GM23248 (cell line): ENCODE results near the gene RNF152. TPM values are rescaled to one million over a fixed set of nuclear protein-coding genes. Genes with fewer than 3 reads are reported as not detected.
"Not testable (repeated sequence)": the region's sequence is repeated elsewhere in the genome, so short reads cannot be mapped to it uniquely, and the experiment has no call there.

Experiments used
- DNase-seq: peaks from one replicate; pipeline ENCODE4 v3.0.0-alpha.2; 2015
- H2AFZ ChIP-seq: fragments of 200-600 bp; sonication (generic); 2 replicates; pipeline ENCODE4 v1.6.1; 2016; ENCODE audit warnings: antibody characterized with exemption
- H3F3A ChIP-seq: fragments of 200-600 bp; sonication (generic); 2 replicates; pipeline ENCODE4 v1.6.1; 2016; ENCODE audit warnings: mild to moderate bottlenecking, antibody characterized with exemption, mixed run types; ENCODE audit not compliant: insufficient read depth
- H3K27ac ChIP-seq: fragments of 200-600 bp; sonication (generic); 2 replicates; pipeline ENCODE4 v1.5.1; 2016; ENCODE audit warnings: mild to moderate bottlenecking
- H3K27me3 ChIP-seq: fragments of 200-600 bp; sonication (generic); replicated peaks from 2 replicates; pipeline ENCODE4 v1.6.1; 2016; ENCODE audit warnings: mild to moderate bottlenecking; ENCODE audit not compliant: insufficient read depth
- H3K36me3 ChIP-seq: fragments of 200-600 bp; sonication (generic); 2 replicates; pipeline ENCODE4 v1.6.1; 2016; ENCODE audit warnings: low read depth, mild to moderate bottlenecking
- H3K4me1 ChIP-seq: fragments of 200-600 bp; sonication (generic); 2 replicates; pipeline ENCODE4 v1.6.1; 2016; ENCODE audit warnings: mild to moderate bottlenecking; ENCODE audit not compliant: insufficient read depth
- H3K4me2 ChIP-seq: fragments of 200-600 bp; sonication (generic); one replicate; pipeline ENCODE4 v1.6.1; 2016; ENCODE audit warnings: mild to moderate bottlenecking; ENCODE audit not compliant: unreplicated experiment
- H3K4me3 ChIP-seq: fragments of 200-600 bp; sonication (generic); 2 replicates; pipeline ENCODE4 v1.5.1; 2016; ENCODE audit warnings: mild to moderate bottlenecking
- H3K79me2 ChIP-seq: fragments of 200-600 bp; sonication (generic); 2 replicates; pipeline ENCODE4 v1.6.1; 2016; ENCODE audit warnings: mild to moderate bottlenecking; ENCODE audit not compliant: insufficient read depth
- H3K9ac ChIP-seq: fragments of 200-600 bp; sonication (generic); 2 replicates; pipeline ENCODE4 v1.6.1; 2016; ENCODE audit warnings: mild to moderate bottlenecking
- H3K9me2 ChIP-seq: fragments of 200-600 bp; sonication (generic); 2 replicates; pipeline ENCODE4 v1.6.1; 2016; ENCODE audit warnings: mixed run types, mild to moderate bottlenecking, moderate library complexity; ENCODE audit not compliant: insufficient read depth
- H3K9me3 ChIP-seq: fragments of 200-600 bp; sonication (generic); one replicate; pipeline ENCODE4 v1.6.1; 2017; ENCODE audit warnings: low read depth
- H4K20me1 ChIP-seq: fragments of 200-600 bp; sonication (generic); 2 replicates; pipeline ENCODE4 v1.6.0; 2016; ENCODE audit not compliant: insufficient read depth
- EZH2 ChIP-seq: fragments of 200-600 bp; sonication (generic); IDR thresholded peaks from 2 replicates; pipeline ENCODE4 v1.6.1; 2018; ENCODE audit warnings: antibody characterized with exemption, mild to moderate bottlenecking; ENCODE audit not compliant: insufficient read depth, poor library complexity, severe bottlenecking
- EZH2phosphoT487 ChIP-seq: fragments of 200-600 bp; sonication (generic); IDR thresholded peaks from 2 replicates; pipeline ENCODE4 v1.6.1; 2018; ENCODE audit warnings: antibody characterized with exemption, moderate library complexity, mild to moderate bottlenecking, low read depth; ENCODE audit not compliant: insufficient read depth
- WGBS, 2 experiments: methylation state at CpG; one replicate each; pipeline ENCODE4 v1.1.6; 2015 to 2017; ENCODE audit warnings: low lambda C conversion rate in 2 of 2, low coverage in 1 of 2; ENCODE audit errors: missing lambda C conversion rate in 2 of 2; 5-methylcytosine and 5-hydroxymethylcytosine counted together
- in situ Hi-C: fragments of 300-500 bp; cut with MboI; formaldehyde crosslinking; loops from 2 replicates; pipeline ENCODE4 v1.15.0; 2020
- polyA plus RNA-seq: library from polyadenylated mRNA; unstranded; fragments of >200 nt; fragmentation: Nextera tagmentation; extraction: Ambion mirVana; gene quantifications from 2 replicates; pipeline ENCODE4 v1.2.1, GENCODE V29; 2016
- total RNA-seq: library from RNA; depleted of rRNA; stranded (reverse); fragments of >200 nt; shearing (Covaris generic); gene quantifications from 2 replicates; pipeline ENCODE4 v1.2.3, GENCODE V29; 2014

RNF152 gene
- total and polyA plus RNA-seq, 2 experiments from 2014 or later, result 1.9 to 11.3 TPM

- WGBS, 2 experiments, result 75 to 88% methylated on average over 3 of the region's 3 CpGs
- H3K36me3 ChIP-seq, result no peaks in the 10 kb centered on the region
- no peaks in the 10 kb centered on the region for H3F3A ChIP-seq
- no peaks in the 10 kb centered on the region for H3K9me2 ChIP-seq
- no peak overlapping the region for H2AFZ ChIP-seq
- TF ChIP-seq EZH2 (no peak), EZH2phosphoT487 (no peak)
- H3K79me2 ChIP-seq, result no peaks in the 10 kb centered on the region
- in situ Hi-C loops, result no loop called here
- H3K27me3 ChIP-seq, result no peaks in the 10 kb centered on the region
- H3K4me3 ChIP-seq, result no peak overlapping the region
- H3K4me1 ChIP-seq, result no peaks in the 10 kb centered on the region
- DNase-seq, result no peak
- no peaks in the 10 kb centered on the region for H4K20me1 ChIP-seq
- no peaks in the 10 kb centered on the region for H3K9me3 ChIP-seq
- no peak overlapping the region for H3K27ac ChIP-seq
- H3K4me2 ChIP-seq, result no peak overlapping the region
- no peak overlapping the region for H3K9ac ChIP-seq
Observed at GRCh38 chr18:61791031-61791430, 101.8 kb downstream of the RNF152 start.

GRCh38 chr18:61787011-61787670 is 105.7 kb downstream of the RNF152 start:
- H3K9ac ChIP-seq, DNase-seq, H3K36me3 ChIP-seq, H4K20me1 ChIP-seq, H3K4me1 ChIP-seq, H3K27ac ChIP-seq, H3K4me2 ChIP-seq, H2AFZ ChIP-seq, H3K9me3 ChIP-seq, H3K9me2 ChIP-seq, in situ Hi-C loops, H3K79me2 ChIP-seq, H3F3A ChIP-seq, H3K4me3 ChIP-seq, H3K27me3 ChIP-seq: not testable (repeated sequence)
- WGBS, 2 experiments, result 13 to 15% methylated on average over 1 of the region's 1 CpG

DNA sequence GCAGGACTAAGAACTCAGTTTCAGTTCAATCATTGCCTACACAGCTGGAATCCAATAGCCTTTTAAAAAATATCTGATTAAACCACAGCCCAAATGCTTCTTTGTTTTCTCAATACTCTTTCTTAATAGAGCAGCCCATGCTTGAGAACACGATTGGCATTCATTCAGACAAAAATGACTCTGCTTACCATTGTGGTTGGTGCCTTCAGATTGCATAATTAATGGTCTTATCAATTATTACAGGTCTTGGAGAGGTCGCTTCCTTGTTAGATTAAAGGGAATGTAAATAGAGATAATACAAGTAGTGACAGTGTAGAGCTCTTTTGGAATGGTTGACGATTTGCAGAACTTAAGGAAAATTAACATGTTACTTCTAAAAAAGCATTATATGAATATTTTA is 107.2 kb downstream of the RNF152 start:
- no peak overlapping the region for H3K9ac ChIP-seq
- 49 to 50% methylated on average over 3 of the region's 3 CpGs for WGBS, 2 experiments
- H3K36me3 ChIP-seq, result no peaks in the 10 kb centered on the region
- H3K27ac ChIP-seq, result no peak overlapping the region
- H3K9me3 ChIP-seq, result no peaks in the 10 kb centered on the region
- no peak overlapping the region for H3K4me2 ChIP-seq
- no peaks in the 10 kb centered on the region for H4K20me1 ChIP-seq
- no peak for TF ChIP-seq EZH2
- no peak for TF ChIP-seq EZH2phosphoT487
- H3K4me3 ChIP-seq, result no peak overlapping the region
- in situ Hi-C loops, result no loop called here
- H3K9me2 ChIP-seq, result no peaks in the 10 kb centered on the region
- H3K27me3 ChIP-seq, result no peaks in the 10 kb centered on the region
- H3F3A ChIP-seq, result no peaks in the 10 kb centered on the region
- DNase-seq, result no peak
- no peak overlapping the region for H2AFZ ChIP-seq
- no peaks in the 10 kb centered on the region for H3K79me2 ChIP-seq
- no peaks in the 10 kb centered on the region for H3K4me1 ChIP-seq

GRCh38 chr18:61784834-61785233 is 108.0 kb downstream of the RNF152 start:
- WGBS, 2 experiments, result 38 to 42% methylated on average over 2 of the region's 2 CpGs
- no peaks in the 10 kb centered on the region for H3F3A ChIP-seq
- no peak overlapping the region for H3K4me2 ChIP-seq
- H2AFZ ChIP-seq, result no peak overlapping the region
- H3K9me2 ChIP-seq, result no peaks in the 10 kb centered on the region
- in situ Hi-C loops, result no loop called here
- H4K20me1 ChIP-seq, result no peaks in the 10 kb centered on the region
- no peak for DNase-seq
- H3K27me3 ChIP-seq, result no peaks in the 10 kb centered on the region
- no peak overlapping the region for H3K27ac ChIP-seq
- H3K79me2 ChIP-seq, result no peaks in the 10 kb centered on the region
- TF ChIP-seq EZH2phosphoT487 (no peak), EZH2 (no peak)
- H3K9me3 ChIP-seq, result no peaks in the 10 kb centered on the region
- H3K36me3 ChIP-seq, result no peaks in the 10 kb centered on the region
- no peaks in the 10 kb centered on the region for H3K4me1 ChIP-seq
- H3K4me3 ChIP-seq, result no peak overlapping the region
- H3K9ac ChIP-seq, result no peak overlapping the region

- Histone ChIP-seq H3K4me1 (no peaks in the 10 kb centered on the region), H3K4me3 (no peak overlapping the region), H4K20me1 (no peaks in the 10 kb centered on the region), H3K27ac (no peak overlapping the region), H3K4me2 (no peak overlapping the region), H3F3A (no peaks in the 10 kb centered on the region), H3K27me3 (no peaks in the 10 kb centered on the region), H3K36me3 (no peaks in the 10 kb centered on the region), H3K9ac (no peak overlapping the region), H3K9me3 (no peaks in the 10 kb centered on the region), H3K9me2 (no peaks in the 10 kb centered on the region), H2AFZ (no peak overlapping the region), H3K79me2 (no peaks in the 10 kb centered on the region)
- TF ChIP-seq EZH2phosphoT487, result no peak
- no peak for TF ChIP-seq EZH2
- in situ Hi-C loops, result no loop called here
- WGBS, 2 experiments, result 49 to 58% methylated on average over 3 of the region's 3 CpGs
- DNase-seq, result no peak
Observed at GRCh38 chr18:61782545-61782944, 110.3 kb downstream of the RNF152 start.

GRCh38 chr18:61776201-61776600 is 116.6 kb downstream of the RNF152 start:
- H3K9me3 ChIP-seq, DNase-seq, H3K9me2 ChIP-seq, H3K79me2 ChIP-seq, H3F3A ChIP-seq, H4K20me1 ChIP-seq, H3K27ac ChIP-seq, H3K27me3 ChIP-seq, in situ Hi-C loops, H3K36me3 ChIP-seq, H3K4me1 ChIP-seq, H2AFZ ChIP-seq, H3K4me3 ChIP-seq, H3K4me2 ChIP-seq, H3K9ac ChIP-seq: not testable (repeated sequence)
